HEK293T (cell line): ENCODE data around the gene MUC12.

Experiments used
- LEF1 ChIP-seq: fragments of 450-650 bp; IDR thresholded peaks from 2 replicates; pipeline ENCODE4 v1.6.1; 2017; ENCODE audit warnings: mild to moderate bottlenecking, borderline replicate concordance
- TF ChIP-seq, protein P1 (sequence below): fragments of 450-650 bp; IDR thresholded peaks from 2 replicates; pipeline ENCODE4 v1.6.1; 2016

DNA sequence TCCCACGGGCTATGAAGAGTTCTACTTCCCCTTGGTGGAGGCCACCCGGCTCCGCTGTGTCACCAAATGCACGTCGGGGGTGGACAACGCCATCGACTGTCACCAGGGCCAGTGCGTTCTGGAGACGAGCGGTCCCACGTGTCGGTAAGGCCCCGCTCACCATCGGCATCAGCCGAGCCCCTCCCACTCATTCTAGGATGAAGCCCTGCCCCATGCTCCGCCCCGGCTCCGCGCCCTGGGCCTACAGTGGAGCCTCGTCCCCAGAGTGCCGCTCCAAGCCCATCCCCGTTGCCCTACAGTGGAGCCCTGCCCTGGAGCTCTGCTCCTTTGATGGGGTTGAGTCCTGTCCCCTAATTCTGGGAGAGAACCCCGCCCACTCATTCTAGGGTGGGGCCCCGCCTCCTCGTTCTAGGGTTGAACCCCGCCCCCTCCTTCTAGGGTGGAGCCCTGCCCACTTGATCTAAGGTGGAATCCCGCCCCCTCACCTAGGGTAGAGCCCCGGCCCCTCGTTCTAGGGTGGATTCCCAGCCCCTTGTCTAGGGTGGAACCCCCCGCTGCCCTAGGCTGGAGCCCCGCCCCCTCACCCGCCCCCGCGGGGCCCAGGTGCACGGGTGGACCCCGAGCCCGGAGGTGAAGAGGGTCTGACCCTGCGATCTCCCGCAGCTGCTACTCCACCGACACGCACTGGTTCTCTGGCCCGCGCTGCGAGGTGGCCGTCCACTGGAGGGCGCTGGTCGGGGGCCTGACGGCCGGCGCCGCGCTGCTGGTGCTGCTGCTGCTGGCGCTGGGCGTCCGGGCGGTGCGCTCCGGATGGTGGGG, 3.4 kb upstream of the MUC12 start:
- TF ChIP-seq LEF1: 0 out of 2 replicates have a peak, but pooled peaks have one; percentile 40
- TF ChIP-seq, protein P1, sequence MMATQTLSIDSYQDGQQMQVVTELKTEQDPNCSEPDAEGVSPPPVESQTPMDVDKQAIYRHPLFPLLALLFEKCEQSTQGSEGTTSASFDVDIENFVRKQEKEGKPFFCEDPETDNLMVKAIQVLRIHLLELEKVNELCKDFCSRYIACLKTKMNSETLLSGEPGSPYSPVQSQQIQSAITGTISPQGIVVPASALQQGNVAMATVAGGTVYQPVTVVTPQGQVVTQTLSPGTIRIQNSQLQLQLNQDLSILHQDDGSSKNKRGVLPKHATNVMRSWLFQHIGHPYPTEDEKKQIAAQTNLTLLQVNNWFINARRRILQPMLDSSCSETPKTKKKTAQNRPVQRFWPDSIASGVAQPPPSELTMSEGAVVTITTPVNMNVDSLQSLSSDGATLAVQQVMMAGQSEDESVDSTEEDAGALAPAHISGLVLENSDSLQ: no peak
